Keratinocyte (primary cell): ENCODE data around the gene ATP7B. TPM values are rescaled to one million over a fixed set of nuclear protein-coding genes. Genes with fewer than 3 reads are reported as not detected.
"Not testable (repeated sequence)": the region's sequence is repeated elsewhere in the genome, so short reads cannot be mapped to it uniquely, and the experiment has no call there.

ENCODE experiments used
- DNase-seq: peaks from one replicate; pipeline ENCODE4 v3.0.0-alpha.2; 2011; ENCODE audit warnings: low read depth, missing footprints, low spot score
- FAIRE-seq: peaks from 2 replicates; lab custom pipeline; 2011; peaks lifted over from hg19 to GRCh38; lab: Jason Lieb, UNC
- H2AFZ ChIP-seq: 2 replicates; pipeline ENCODE4 v1.6.0; 2012; ENCODE audit warnings: low read length, control low read depth, inconsistent platforms; ENCODE audit not compliant: control insufficient read depth
- H3K27ac ChIP-seq: 2 replicates; pipeline ENCODE4 v1.5.1; 2011; ENCODE audit warnings: low read length; ENCODE audit not compliant: control insufficient read depth, insufficient read depth
- H3K27me3 ChIP-seq: 3 replicates; pipeline ENCODE4 v1.6.0; 2011; ENCODE audit warnings: low read length; ENCODE audit not compliant: control insufficient read depth, insufficient read depth; ENCODE audit errors: extremely low read depth
- H3K36me3 ChIP-seq, 2 experiments: 2 replicates in 1 of 2; 3 replicates in 1 of 2; pipeline ENCODE4 v1.5.1; 2011; ENCODE audit warnings: low read length in 2 of 2, mild to moderate bottlenecking in 1 of 2; ENCODE audit not compliant: control insufficient read depth in 2 of 2, insufficient read depth in 2 of 2; ENCODE audit errors: extremely low read depth in 1 of 2
- H3K4me1 ChIP-seq: 3 replicates; pipeline ENCODE4 v1.5.1; 2011; ENCODE audit warnings: low read length; ENCODE audit not compliant: control insufficient read depth, insufficient read depth; ENCODE audit errors: extremely low read depth
- H3K4me2 ChIP-seq: 3 replicates; pipeline ENCODE4 v1.6.0; 2011; ENCODE audit warnings: low read depth, low read length; ENCODE audit not compliant: control insufficient read depth, insufficient read depth; ENCODE audit errors: extremely low read depth
- H3K4me3 ChIP-seq, 3 experiments: fragments of 200-600 bp in 1 of 3; sonication (generic) in 1 of 3; 2 replicates in 2 of 3; 3 replicates in 1 of 3; pipeline ENCODE4 v1.5.1; 2011 to 2016; ENCODE audit warnings: low read length in 3 of 3, mild to moderate bottlenecking in 3 of 3, control low read depth in 2 of 3, inconsistent platforms in 1 of 3, low read depth in 1 of 3, mixed read lengths in 1 of 3, mixed run types in 1 of 3, moderate library complexity in 1 of 3; ENCODE audit not compliant: control insufficient read depth in 2 of 3, insufficient read depth in 2 of 3; ENCODE audit errors: extremely low read depth in 1 of 3
- H3K79me2 ChIP-seq: 2 replicates; pipeline ENCODE4 v1.6.0; 2012; ENCODE audit warnings: low read length; ENCODE audit not compliant: control insufficient read depth, insufficient read depth
- H3K9ac ChIP-seq: 3 replicates; pipeline ENCODE4 v1.6.0; 2011; ENCODE audit warnings: low read length; ENCODE audit not compliant: control insufficient read depth, insufficient read depth; ENCODE audit errors: extremely low read depth
- H3K9me1 ChIP-seq: 3 replicates; pipeline ENCODE4 v1.6.0; 2011; ENCODE audit warnings: low read length; ENCODE audit not compliant: control insufficient read depth, insufficient read depth; ENCODE audit errors: extremely low read depth
- H3K9me3 ChIP-seq: 2 replicates; pipeline ENCODE4 v1.5.1; 2012; ENCODE audit warnings: low read depth, low read length; ENCODE audit not compliant: control insufficient read depth
- H4K20me1 ChIP-seq: 3 replicates; pipeline ENCODE4 v1.6.0; 2011; ENCODE audit warnings: low read length; ENCODE audit not compliant: control insufficient read depth, insufficient read depth; ENCODE audit errors: extremely low read depth
- EZH2 ChIP-seq: IDR thresholded peaks from one replicate; pipeline ENCODE4 v1.6.1; 2012; ENCODE audit warnings: inconsistent platforms, mild to moderate bottlenecking, low read length, moderate library complexity
- dilution Hi-C: fragments of 300-500 bp; cut with MboI; formaldehyde crosslinking; loops from one replicate; pipeline ENCODE4 v1.7.0; 2020; ENCODE audit warnings: low sequenced_read_pairs; ENCODE audit not compliant: extremely low pct_ligation_motif_present
- polyA plus RNA-seq, 5 experiments: library from polyadenylated mRNA; depleted of rRNA in 3 of 5; stranded (reverse) in 3 of 5; stranded (forward) in 1 of 5; unstranded in 1 of 5; fragments of >200 nt; gene quantifications; 1 replicate in 1 of 5; 2 replicates in 3 of 5; 3 replicates in 1 of 5; pipeline versions ENCODE4 v1.2.1 to v1.2.3, GENCODE V29; 2011 to 2012; ENCODE audit warnings: missing spikeins in 2 of 5, low read depth in 1 of 5, low replicate concordance in 1 of 5
- TF ChIP-seq, protein P1 (sequence below), 3 experiments: IDR thresholded peaks in 1 of 3; conservative IDR thresholded peaks in 1 of 3; optimal IDR thresholded peaks in 1 of 3; 2 replicates in 2 of 3; 3 replicates in 1 of 3; pipeline versions ENCODE3 to v1.5.1; 2011; ENCODE audit warnings: low read length in 3 of 3, mild to moderate bottlenecking in 3 of 3, moderate library complexity in 2 of 3, control low read depth in 1 of 3, inconsistent platforms in 1 of 3; ENCODE audit not compliant: insufficient read depth in 2 of 3; ENCODE audit errors: extremely low read depth in 1 of 3

Gene ATP7B
- polyA plus RNA-seq, 1 donor (not counting 4 experiments of a cell fraction or from before 2014, with no cell fraction given), result 5.2 TPM

DNA sequence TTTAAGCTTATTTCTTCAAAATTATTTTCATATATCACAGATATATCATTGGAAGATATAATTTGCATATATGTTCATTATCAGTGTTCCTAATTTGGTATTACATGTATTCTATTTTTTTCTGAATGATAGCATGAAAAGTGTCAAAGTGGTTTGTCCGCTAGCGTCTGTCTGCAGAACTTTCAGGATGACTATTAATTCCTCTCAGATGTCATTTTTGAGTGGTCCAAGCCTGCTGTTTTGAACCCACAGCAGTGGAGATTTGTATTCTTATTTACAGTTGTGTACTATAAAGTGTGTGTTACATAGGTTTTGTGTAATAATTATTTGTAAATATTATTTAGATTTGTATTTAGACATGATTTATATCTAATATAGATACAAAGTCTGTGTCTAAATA lies 21.8 kb upstream of the ATP7B start:
- no peaks in the 10 kb centered on the region for H3K79me2 ChIP-seq
- FAIRE-seq (no peak), DNase-seq (no peak)
- no peaks in the 10 kb centered on the region for H3K4me1 ChIP-seq
- H3K36me3 ChIP-seq, result peaks cover 0 to 5% of the 10 kb centered on the region in 2 experiments
- no peaks in the 10 kb centered on the region for H3K9me3 ChIP-seq
- dilution Hi-C loops, result no loop called here
- H4K20me1 ChIP-seq, result no peaks in the 10 kb centered on the region
- H3K27ac ChIP-seq, result no peak overlapping the region
- H3K4me2 ChIP-seq, result no peak overlapping the region
- H3K4me3 ChIP-seq, result no peak overlapping the region
- TF ChIP-seq, protein P1, sequence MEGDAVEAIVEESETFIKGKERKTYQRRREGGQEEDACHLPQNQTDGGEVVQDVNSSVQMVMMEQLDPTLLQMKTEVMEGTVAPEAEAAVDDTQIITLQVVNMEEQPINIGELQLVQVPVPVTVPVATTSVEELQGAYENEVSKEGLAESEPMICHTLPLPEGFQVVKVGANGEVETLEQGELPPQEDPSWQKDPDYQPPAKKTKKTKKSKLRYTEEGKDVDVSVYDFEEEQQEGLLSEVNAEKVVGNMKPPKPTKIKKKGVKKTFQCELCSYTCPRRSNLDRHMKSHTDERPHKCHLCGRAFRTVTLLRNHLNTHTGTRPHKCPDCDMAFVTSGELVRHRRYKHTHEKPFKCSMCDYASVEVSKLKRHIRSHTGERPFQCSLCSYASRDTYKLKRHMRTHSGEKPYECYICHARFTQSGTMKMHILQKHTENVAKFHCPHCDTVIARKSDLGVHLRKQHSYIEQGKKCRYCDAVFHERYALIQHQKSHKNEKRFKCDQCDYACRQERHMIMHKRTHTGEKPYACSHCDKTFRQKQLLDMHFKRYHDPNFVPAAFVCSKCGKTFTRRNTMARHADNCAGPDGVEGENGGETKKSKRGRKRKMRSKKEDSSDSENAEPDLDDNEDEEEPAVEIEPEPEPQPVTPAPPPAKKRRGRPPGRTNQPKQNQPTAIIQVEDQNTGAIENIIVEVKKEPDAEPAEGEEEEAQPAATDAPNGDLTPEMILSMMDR (optimal IDR thresholded peaks at IDR 0.05 in 1 of 3, IDR thresholded peaks at IDR 0.05 in 1 of 3, conservative IDR thresholded peaks at IDR 0.05 in 1 of 3; ENCODE audit: extremely low read depth in 1 of 3, insufficient read depth in 2 of 3, low read length in 3 of 3), result no peak
- no peak for TF ChIP-seq EZH2
- no peak overlapping the region for H2AFZ ChIP-seq
- no peaks in the 10 kb centered on the region for H3K9me1 ChIP-seq
- H3K27me3 ChIP-seq, result no peaks in the 10 kb centered on the region
- H3K9ac ChIP-seq, result no peak overlapping the region

DNA sequence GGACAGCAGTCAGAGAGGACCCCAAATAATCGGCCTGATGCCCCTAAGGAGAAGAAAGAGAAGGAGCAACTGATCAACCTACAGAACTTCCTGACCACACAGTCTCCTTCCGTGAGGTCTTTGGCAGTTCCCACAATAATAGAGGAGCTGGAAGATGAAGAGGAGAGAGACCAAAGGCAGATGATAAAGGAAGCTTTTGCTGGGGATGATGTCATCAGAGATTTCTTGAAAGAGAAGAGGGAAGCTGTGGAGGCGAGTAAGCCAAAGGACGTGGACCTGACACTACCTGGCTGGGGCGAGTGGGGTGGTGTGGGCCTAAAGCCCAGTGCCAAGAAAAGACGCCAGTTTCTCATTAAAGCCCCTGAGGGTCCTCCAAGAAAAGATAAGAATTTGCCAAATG lies 19.2 kb upstream of the ATP7B start:
- dilution Hi-C loops, H3K36me3 ChIP-seq, H3K4me2 ChIP-seq, H3K4me1 ChIP-seq, H3K79me2 ChIP-seq, H3K9ac ChIP-seq, DNase-seq, H3K9me3 ChIP-seq, FAIRE-seq, H4K20me1 ChIP-seq, H3K27me3 ChIP-seq, H3K4me3 ChIP-seq, H3K9me1 ChIP-seq, H2AFZ ChIP-seq, H3K27ac ChIP-seq: not testable (repeated sequence)

DNA sequence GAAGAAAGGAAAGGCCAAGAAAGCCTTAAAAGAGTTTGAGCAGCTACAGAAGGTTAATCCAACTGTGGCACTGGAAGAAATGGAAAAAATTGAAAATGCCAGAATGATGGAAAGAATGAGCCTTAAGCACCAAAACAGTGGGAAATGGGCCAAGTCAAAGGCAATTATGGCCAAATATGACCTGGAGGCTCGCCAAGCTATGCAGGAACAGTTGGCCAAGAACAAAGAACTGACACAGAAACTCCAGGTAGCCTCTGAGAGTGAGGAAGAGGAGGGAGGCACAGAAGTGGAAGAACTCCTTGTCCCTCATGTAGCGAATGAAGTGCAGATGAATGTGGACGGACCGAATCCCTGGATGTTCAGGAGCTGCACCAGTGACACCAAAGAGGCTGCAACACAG lies 18.3 kb upstream of the ATP7B start:
- no peak overlapping the region for H3K9ac ChIP-seq
- H3K4me1 ChIP-seq, result peaks cover 6% of the 10 kb centered on the region
- H3K4me3 ChIP-seq, result no peak overlapping the region
- H3K79me2 ChIP-seq, result peaks cover 5% of the 10 kb centered on the region
- peaks cover 0 to 12% of the 10 kb centered on the region in 2 experiments for H3K36me3 ChIP-seq
- H3K27ac ChIP-seq, result no peak overlapping the region
- H2AFZ ChIP-seq, result no peak overlapping the region
- no peak for DNase-seq
- dilution Hi-C loops, result no loop called here
- H4K20me1 ChIP-seq, result no peaks in the 10 kb centered on the region
- FAIRE-seq, result no peak
- TF ChIP-seq, protein P1 (optimal IDR thresholded peaks at IDR 0.05 in 1 of 3, IDR thresholded peaks at IDR 0.05 in 1 of 3, conservative IDR thresholded peaks at IDR 0.05 in 1 of 3; ENCODE audit: extremely low read depth in 1 of 3, insufficient read depth in 2 of 3, low read length in 3 of 3), result no peak
- no peak for TF ChIP-seq EZH2
- H3K4me2 ChIP-seq, result no peak overlapping the region
- H3K27me3 ChIP-seq, result no peaks in the 10 kb centered on the region
- H3K9me3 ChIP-seq, result no peaks in the 10 kb centered on the region
- H3K9me1 ChIP-seq, result no peaks in the 10 kb centered on the region
